A549 (cell line): Measurements from ENCODE around the gene RABGAP1L. TPM values are rescaled to one million over a fixed set of nuclear protein-coding genes. Genes with fewer than 3 reads are reported as not detected.

Source experiments
- ATAC-seq, 2 experiments: fragments of 200-7000 bp in 1 of 2; fragments of >200 bp in 1 of 2; cut with Nextera tagmentation in 1 of 2; cut with Tn5 transposase in 1 of 2; 3 replicates each; pipeline versions ENCODE4 v1.8.0 to v1.9.1; 2018 to 2020; ENCODE audit warnings: mild to moderate bottlenecking in 1 of 2, moderate library complexity in 1 of 2
- CTCF ChIA-PET: fragments of 300-600 bp; sonication (Branson Sonifier 250); formaldehyde crosslinking; extraction: SDS; loops from one replicate; lab custom pipeline; 2021; ENCODE audit warnings: antibody characterized with exemption, inconsistent platforms; lab: Yijun Ruan, JAX
- POLR2A ChIA-PET: fragments of 350-600 bp; formaldehyde crosslinking; extraction: SDS; loops from one replicate; lab custom pipeline; 2021; ENCODE audit warnings: antibody characterized with exemption, inconsistent platforms; lab: Yijun Ruan, JAX
- DNase-seq, 2 experiments: peaks; one replicate each; pipeline versions ENCODE4 v3.0.0 to v3.0.0-alpha.2; 2011 to 2016; ENCODE audit warnings: low read depth in 1 of 2, low spot score in 1 of 2
- FAIRE-seq: peaks from 2 replicates; lab custom pipeline; 2011; peaks lifted over from hg19 to GRCh38; lab: Jason Lieb, UNC
- H3K27ac ChIP-seq, 2 experiments: fragments of >200 bp; sonication (Bioruptor Twin); formaldehyde crosslinking; 3 replicates each; pipeline ENCODE4 v1.5.1; 2016 to 2017
- H3K4me1 ChIP-seq: fragments of >200 bp; sonication (Bioruptor Twin); formaldehyde crosslinking; 3 replicates; pipeline ENCODE4 v1.6.1; 2016
- H3K4me2 ChIP-seq: fragments of >200 bp; sonication (Bioruptor Twin); formaldehyde crosslinking; 3 replicates; pipeline ENCODE4 v1.6.1; 2016
- H3K4me3 ChIP-seq: fragments of >200 bp; sonication (Bioruptor Twin); formaldehyde crosslinking; 3 replicates; pipeline ENCODE4 v1.5.1; 2016
- H3K9me3 ChIP-seq: fragments of >200 bp; sonication (Bioruptor Twin); formaldehyde crosslinking; 3 replicates; pipeline ENCODE4 v1.6.1; 2016
- BCL3 ChIP-seq: fragments of >200 bp; sonication (Bioruptor Twin); formaldehyde crosslinking; IDR thresholded peaks from 3 replicates; pipeline ENCODE4 v1.6.1; 2016
- BHLHE40 ChIP-seq: IDR thresholded peaks from 2 replicates; pipeline ENCODE4 v1.6.1; 2012; ENCODE audit warnings: low read depth, low read length, inconsistent platforms
- CBX2 ChIP-seq: fragments of 200-600 bp; sonication (generic); IDR thresholded peaks from 2 replicates; pipeline ENCODE4 v1.6.1; 2016; ENCODE audit warnings: low read depth, mild to moderate bottlenecking, borderline replicate concordance
- CBX8 ChIP-seq: fragments of 200-600 bp; sonication (generic); IDR thresholded peaks from 2 replicates; pipeline ENCODE4 v1.6.1; 2016
- CHD2 ChIP-seq: fragments of 150-350 bp; IDR thresholded peaks from 2 replicates; pipeline ENCODE4 v1.6.1; 2014; ENCODE audit warnings: low read length; ENCODE audit not compliant: partially characterized antibody
- CHD4 ChIP-seq: fragments of 200-600 bp; sonication (generic); IDR thresholded peaks from 2 replicates; pipeline ENCODE4 v1.6.1; 2016; ENCODE audit warnings: antibody characterized with exemption, mild to moderate bottlenecking, borderline replicate concordance
- CTCF ChIP-seq: fragments of >200 bp; sonication (Bioruptor Twin); formaldehyde crosslinking; IDR thresholded peaks from 3 replicates; pipeline ENCODE4 v1.5.1; 2016
- ELK1 ChIP-seq: fragments of 150-350 bp; IDR thresholded peaks from 2 replicates; pipeline ENCODE4 v1.6.1; 2014; ENCODE audit warnings: low read depth, mild to moderate bottlenecking, low read length
- HEYL ChIP-seq: fragments of 250-450 bp; sonication (Bioruptor Pico); IDR thresholded peaks from 2 replicates; pipeline ENCODE4 v1.8.0; 2021; ENCODE audit warnings: mild to moderate bottlenecking, moderate library complexity
- HOXB13 ChIP-seq: fragments of 250-450 bp; sonication (Bioruptor Pico); IDR thresholded peaks from 2 replicates; pipeline ENCODE4 v1.5.0; 2020; ENCODE audit warnings: low read depth, mild to moderate bottlenecking, moderate library complexity
- JUN ChIP-seq, 2 experiments: fragments of >200 bp; sonication (Bioruptor Twin); formaldehyde crosslinking; IDR thresholded peaks; 2 replicates in 1 of 2; 3 replicates in 1 of 2; pipeline ENCODE4 v1.6.1; 2016 to 2017
- KDM1A ChIP-seq: fragments of 200-600 bp; sonication (generic); IDR thresholded peaks from 2 replicates; pipeline ENCODE4 v1.6.1; 2016; ENCODE audit warnings: low read depth, mild to moderate bottlenecking
- MAZ ChIP-seq: fragments of 150-350 bp; IDR thresholded peaks from 2 replicates; pipeline ENCODE4 v1.6.1; 2014; ENCODE audit warnings: antibody characterized with exemption, low read depth, low read length, borderline replicate concordance
- NR3C1 ChIP-seq: fragments of >200 bp; sonication (Bioruptor Twin); formaldehyde crosslinking; IDR thresholded peaks from 3 replicates; pipeline ENCODE4 v1.6.1; 2017
- RARB ChIP-seq: fragments of 250-450 bp; sonication (Bioruptor Pico); IDR thresholded peaks from 2 replicates; pipeline ENCODE4 v1.8.0; 2021; ENCODE audit warnings: mild to moderate bottlenecking, moderate library complexity
- RCOR1 ChIP-seq: fragments of 150-350 bp; IDR thresholded peaks from 2 replicates; pipeline ENCODE4 v1.6.1; 2014; ENCODE audit warnings: antibody characterized with exemption, low read length, low read depth
- RFX5 ChIP-seq: fragments of 450-650 bp; IDR thresholded peaks from 2 replicates; pipeline ENCODE4 v1.7.1; 2014; ENCODE audit warnings: antibody characterized with exemption, mild to moderate bottlenecking, moderate library complexity
- TFCP2L1 ChIP-seq: fragments of 250-450 bp; sonication (Bioruptor Pico); IDR thresholded peaks from 2 replicates; pipeline ENCODE4 v1.5.0; 2021; ENCODE audit warnings: mild to moderate bottlenecking
- ZNF302 ChIP-seq: fragments of 250-450 bp; sonication (Bioruptor Pico); IDR thresholded peaks from 2 replicates; pipeline ENCODE4 v1.9.0; 2021; ENCODE audit warnings: inconsistent platforms, mild to moderate bottlenecking, moderate library complexity
- ZSCAN20 ChIP-seq: fragments of 250-450 bp; sonication (Bioruptor Pico); IDR thresholded peaks from 2 replicates; pipeline ENCODE4 v1.8.0; 2022; ENCODE audit warnings: mild to moderate bottlenecking, moderate library complexity
- WGBS: methylation state at CpG from one replicate; pipeline ENCODE4 v1.1.6; 2017; ENCODE audit errors: missing lambda C conversion rate; 5-methylcytosine and 5-hydroxymethylcytosine counted together
- polyA plus RNA-seq, 4 experiments: library from polyadenylated mRNA; depleted of rRNA in 3 of 4; stranded (reverse); fragments of >200 nt; fragmentation: RNase III in 1 of 4; extraction: RNeasy Plus Mini Kit Qiagen cat#74134 plus additional on column Dnase treatment in 1 of 4; gene quantifications; 2 replicates in 3 of 4; 3 replicates in 1 of 4; pipeline ENCODE4 v1.2.3, GENCODE V29; 2011 to 2017
- TF ChIP-seq, protein P1 (sequence below): fragments of 200-600 bp; sonication (generic); IDR thresholded peaks from 2 replicates; pipeline ENCODE4 v1.6.1; 2016; ENCODE audit warnings: antibody characterized with exemption, mild to moderate bottlenecking, moderate library complexity

Gene RABGAP1L
- polyA plus RNA-seq, 2 of the 4 experiments (the other 2 are of a cell fraction): 8.2 to 18.6 TPM

- FAIRE-seq: no peak
- CTCF ChIA-PET: no interaction called here
- WGBS: 6% methylated on average over 17 of the region's 23 CpGs
Measured at GRCh38 chr1:174158767-174159251, 511 bp upstream of the RABGAP1L start.

DNA sequence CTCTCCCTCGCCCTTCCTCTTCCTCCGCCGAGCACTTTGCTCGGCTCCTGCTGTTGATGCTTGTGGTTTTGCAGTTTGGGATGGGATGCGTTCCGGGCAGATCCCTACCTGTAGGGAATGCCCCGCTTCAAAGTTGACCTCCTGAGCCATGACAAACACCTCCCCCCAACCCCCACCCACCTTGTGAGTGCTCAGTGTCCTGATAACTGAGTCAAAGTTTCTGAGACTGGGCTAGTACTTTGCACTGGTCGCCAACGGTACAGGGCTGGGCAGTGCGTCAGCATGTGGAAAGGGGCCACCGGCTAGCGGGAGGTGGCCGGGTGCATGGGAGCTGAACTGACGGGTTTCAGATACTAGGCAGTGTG, 771 bp downstream of the RABGAP1L start:
- no peak for FAIRE-seq
- peak; percentile 25 to 37 for ATAC-seq
- CTCF ChIA-PET: no interaction called here
- H3K4me1 ChIP-seq: peaks cover 11% of the 10 kb centered on the region
- TF ChIP-seq CBX2 (no peak), ZNF302 (CRISPR knock-in tag) (no peak), BCL3 (no peak)
- peak overlapping the region; percentile 93 for H3K4me3 ChIP-seq
- 16% methylated on average over 13 of the region's 14 CpGs for WGBS
- no peaks in the 10 kb centered on the region for H3K9me3 ChIP-seq
- H3K27ac ChIP-seq: peak overlapping the region; percentile 87 to 93
- H3K4me2 ChIP-seq: peak overlapping the region; percentile 93
- POLR2A ChIA-PET: no interaction called here
- peak; percentile 11 to 37 for DNase-seq

More at GRCh38 chr1:174158767-174159251, 511 bp upstream of the RABGAP1L start:
- POLR2A ChIA-PET: interaction anchor here (1.0 kb wide), 1 partner anchor 22 kb away, joined by 4 read pairs; no protein-coding TSS in a partner anchor
- H3K4me3 ChIP-seq: peak overlapping the region; percentile 93
- TF ChIP-seq CHD4: no peak
- no peak for TF ChIP-seq NR3C1
- TF ChIP-seq KDM1A: no peak
- no peak for TF ChIP-seq HOXB13
- no peak for TF ChIP-seq RARB (CRISPR knock-in tag)
- TF ChIP-seq TFCP2L1: no peak
- no peak for TF ChIP-seq HEYL (CRISPR knock-in tag)
- TF ChIP-seq, protein P1, sequence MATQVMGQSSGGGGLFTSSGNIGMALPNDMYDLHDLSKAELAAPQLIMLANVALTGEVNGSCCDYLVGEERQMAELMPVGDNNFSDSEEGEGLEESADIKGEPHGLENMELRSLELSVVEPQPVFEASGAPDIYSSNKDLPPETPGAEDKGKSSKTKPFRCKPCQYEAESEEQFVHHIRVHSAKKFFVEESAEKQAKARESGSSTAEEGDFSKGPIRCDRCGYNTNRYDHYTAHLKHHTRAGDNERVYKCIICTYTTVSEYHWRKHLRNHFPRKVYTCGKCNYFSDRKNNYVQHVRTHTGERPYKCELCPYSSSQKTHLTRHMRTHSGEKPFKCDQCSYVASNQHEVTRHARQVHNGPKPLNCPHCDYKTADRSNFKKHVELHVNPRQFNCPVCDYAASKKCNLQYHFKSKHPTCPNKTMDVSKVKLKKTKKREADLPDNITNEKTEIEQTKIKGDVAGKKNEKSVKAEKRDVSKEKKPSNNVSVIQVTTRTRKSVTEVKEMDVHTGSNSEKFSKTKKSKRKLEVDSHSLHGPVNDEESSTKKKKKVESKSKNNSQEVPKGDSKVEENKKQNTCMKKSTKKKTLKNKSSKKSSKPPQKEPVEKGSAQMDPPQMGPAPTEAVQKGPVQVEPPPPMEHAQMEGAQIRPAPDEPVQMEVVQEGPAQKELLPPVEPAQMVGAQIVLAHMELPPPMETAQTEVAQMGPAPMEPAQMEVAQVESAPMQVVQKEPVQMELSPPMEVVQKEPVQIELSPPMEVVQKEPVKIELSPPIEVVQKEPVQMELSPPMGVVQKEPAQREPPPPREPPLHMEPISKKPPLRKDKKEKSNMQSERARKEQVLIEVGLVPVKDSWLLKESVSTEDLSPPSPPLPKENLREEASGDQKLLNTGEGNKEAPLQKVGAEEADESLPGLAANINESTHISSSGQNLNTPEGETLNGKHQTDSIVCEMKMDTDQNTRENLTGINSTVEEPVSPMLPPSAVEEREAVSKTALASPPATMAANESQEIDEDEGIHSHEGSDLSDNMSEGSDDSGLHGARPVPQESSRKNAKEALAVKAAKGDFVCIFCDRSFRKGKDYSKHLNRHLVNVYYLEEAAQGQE: no peak
- no peak for TF ChIP-seq ELK1
- no peak for TF ChIP-seq CBX8
- no peak for TF ChIP-seq CHD2
- TF ChIP-seq RFX5: no peak
- no peak for TF ChIP-seq RCOR1
- TF ChIP-seq ZSCAN20: no peak
- no peak for TF ChIP-seq BHLHE40
- TF ChIP-seq JUN (IDR thresholded peaks at IDR 0.05): no peak
- no peak for TF ChIP-seq CTCF
- no peak for TF ChIP-seq MAZ
- peaks cover 11% of the 10 kb centered on the region for H3K4me1 ChIP-seq
- ATAC-seq (peak; percentile 9 to 21; a peak in 5 of 6 replicates), DNase-seq (peak in 1 of 2 experiments; percentile 15)
- peak overlapping the region; percentile 87 to 93 for H3K27ac ChIP-seq
- H3K9me3 ChIP-seq: no peaks in the 10 kb centered on the region
- peak overlapping the region; percentile 96 for H3K4me2 ChIP-seq
